NCI-H1694 treated with DMSO at 0.1 percent for 48 hours (cell line): ENCODE data around the gene OR2L3.
"Not testable (repeated sequence)": the region's sequence is repeated elsewhere in the genome, so short reads cannot be mapped to it uniquely, and the experiment has no call there.

Source experiments
- DNase-seq: peaks from one replicate; lab custom pipeline; 2025; lab: John Stamatoyannopoulos, UW

The OR2L3 gene

DNA sequence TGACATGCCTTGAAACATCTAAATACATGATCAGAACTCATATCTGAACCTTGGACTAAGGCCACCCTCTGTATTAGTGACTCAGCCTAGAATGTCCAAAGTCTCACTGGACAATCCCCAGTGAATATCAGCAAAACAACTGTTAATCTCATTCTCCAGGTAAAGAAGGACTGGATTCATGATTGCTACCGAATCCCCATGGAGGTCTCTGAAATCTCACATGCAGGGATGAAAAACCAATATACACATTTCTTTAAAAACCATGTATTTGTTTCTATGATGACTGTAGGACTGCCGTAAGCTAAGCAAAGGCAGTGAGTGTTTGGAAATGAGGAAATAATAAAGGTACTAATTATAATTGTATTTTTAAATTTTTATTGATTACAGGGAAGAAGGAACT lies at the start of gene OR2L3:
TSS of gene OR2L3 (plus strand) at position 301 of the 400 bp plus-strand sequence. CDS start 13,846 bp downstream, outside the sequence.
- no peak for DNase-seq

DNA sequence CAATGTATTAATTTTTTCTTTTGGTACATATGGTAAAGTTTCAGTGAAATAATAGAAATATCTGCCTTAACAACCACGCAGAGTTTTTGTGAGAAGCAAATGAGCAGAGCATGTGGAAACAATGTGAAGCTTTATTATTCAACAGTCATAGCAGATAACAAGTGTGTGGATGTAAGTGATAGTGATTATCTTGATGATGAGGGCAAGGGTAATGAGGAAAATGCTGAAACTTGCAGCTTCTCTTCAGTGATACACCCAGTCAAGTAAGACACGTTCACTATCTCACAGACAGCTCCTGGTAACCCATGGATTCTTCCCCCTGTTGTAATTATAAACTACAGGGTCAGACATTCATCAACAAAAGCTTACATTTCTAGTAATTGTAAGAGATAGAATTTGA lies 47.8 kb upstream of the OR2L3 start:
- no peak for DNase-seq

- no peak for DNase-seq
Observed at GRCh38 chr1:248000169-248000568, 46.5 kb upstream of the OR2L3 start.

GRCh38 chr1:248007778-248008177 lies 38.9 kb upstream of the OR2L3 start:
- no peak for DNase-seq

DNA sequence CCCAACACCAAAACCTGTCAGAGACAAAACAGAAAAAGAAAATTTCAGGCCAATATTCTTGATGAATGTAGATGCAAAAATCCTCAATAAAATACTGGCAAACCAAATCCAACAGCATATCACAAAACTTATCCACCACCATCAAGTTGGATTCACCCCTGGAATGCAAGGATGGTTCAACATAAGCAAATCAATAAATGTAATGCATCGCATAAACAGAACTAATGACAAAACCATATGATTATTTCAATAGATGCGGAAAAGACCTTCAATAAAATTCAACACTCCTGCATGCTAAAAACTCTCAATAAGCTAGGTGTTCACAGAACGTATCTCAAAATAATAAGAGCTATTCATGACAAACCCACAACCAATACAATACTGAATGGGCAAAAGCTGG lies 37.0 kb upstream of the OR2L3 start:
- DNase-seq, result no peak

GRCh38 chr1:248013229-248013710 lies 33.4 kb upstream of the OR2L3 start, which contains the start of gene OR2L5:
Gene OR2L5, plus strand, starts transcription at chr1:248013660. Its CDS starts 8,288 bp downstream, at chr1:248021948.
- no peak for DNase-seq

DNA sequence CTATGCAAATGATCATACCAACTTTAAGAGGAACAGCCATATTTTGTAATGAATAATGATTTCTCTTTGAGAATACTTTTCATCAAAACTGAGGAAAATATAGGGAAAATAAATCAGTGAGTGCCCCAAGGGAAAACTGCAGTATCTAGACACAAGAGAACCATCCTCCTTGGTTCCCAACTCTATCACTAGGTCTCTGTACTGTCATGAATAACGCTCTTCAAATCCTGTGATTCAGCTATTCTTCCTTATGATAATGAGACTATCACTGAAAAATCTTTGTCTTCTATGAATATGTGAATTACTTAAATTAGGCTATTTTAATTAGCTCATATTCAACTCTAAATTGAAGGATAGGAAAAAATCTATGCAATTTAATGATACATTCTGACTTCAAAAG lies 30.8 kb upstream of the OR2L3 start:
- no peak for DNase-seq

- DNase-seq, result no peak
Observed at GRCh38 chr1:248029770-248030169, 16.9 kb upstream of the OR2L3 start, which contains the start of gene OR2L2. Gene OR2L2, plus strand, starts transcription at chr1:248030070. Its CDS starts 8,198 bp downstream, at chr1:248038268.

- DNase-seq, result no peak
Observed at GRCh38 chr1:248045209-248045608, 1.4 kb upstream of the OR2L3 start.

DNA sequence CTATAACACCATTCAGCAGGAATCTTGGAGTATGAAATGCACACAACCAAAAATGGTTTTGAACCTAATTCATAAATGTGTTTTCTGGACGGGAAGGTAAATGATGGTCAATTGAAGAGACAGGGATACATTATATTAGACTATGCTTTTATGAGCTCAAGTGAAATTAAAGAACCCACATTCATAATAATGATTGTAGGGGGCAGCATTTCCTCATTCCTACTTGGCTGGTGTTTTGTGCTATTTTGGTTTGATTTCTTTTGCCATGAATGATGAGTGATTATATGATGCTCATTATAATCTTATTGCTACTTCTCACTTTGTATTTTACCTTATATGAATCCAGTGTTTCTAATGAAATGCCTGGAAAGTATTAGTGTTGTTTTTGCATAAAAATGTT lies 372 bp downstream of the OR2L3 start:
- DNase-seq, result no peak

DNA sequence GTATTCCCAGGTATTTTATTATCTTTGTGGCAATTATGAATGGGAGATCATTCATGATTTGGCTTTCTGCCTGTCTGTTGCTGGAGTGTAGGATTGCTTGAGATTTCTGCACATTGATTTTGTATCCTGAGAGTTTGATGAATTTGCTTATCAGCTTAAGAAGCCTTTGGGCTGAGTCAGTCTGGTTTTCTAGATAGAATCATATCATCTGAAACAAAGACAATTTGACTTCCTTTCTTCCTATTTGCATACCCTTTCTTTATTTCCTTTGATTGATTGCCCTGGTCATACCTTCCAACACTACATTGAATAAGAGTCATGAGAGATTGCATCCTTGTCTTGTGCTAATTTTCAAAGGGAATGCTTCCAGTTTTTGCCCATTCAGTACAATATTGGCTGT lies 8.0 kb downstream of the OR2L3 start:
- no peak for DNase-seq

DNA sequence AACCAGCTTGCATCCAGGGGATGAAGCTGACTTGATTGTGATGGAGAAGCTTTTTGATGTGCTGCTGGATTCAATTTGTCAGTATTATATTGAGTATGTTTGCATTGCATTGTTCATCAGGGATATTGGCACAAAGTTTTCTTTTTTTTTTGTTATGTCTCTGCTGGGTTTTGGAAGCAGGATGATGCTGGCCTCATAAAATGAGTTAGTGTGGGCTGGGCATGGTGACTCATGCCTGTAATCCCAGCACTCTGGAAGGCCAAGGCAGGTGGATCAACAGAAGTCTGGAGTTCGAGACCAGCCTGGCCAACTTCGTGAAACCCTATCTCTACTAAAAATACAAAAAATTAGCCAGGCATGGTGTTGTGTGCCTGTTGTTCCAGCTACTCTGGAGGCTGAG lies 8.6 kb downstream of the OR2L3 start:
- no peak for DNase-seq

DNA sequence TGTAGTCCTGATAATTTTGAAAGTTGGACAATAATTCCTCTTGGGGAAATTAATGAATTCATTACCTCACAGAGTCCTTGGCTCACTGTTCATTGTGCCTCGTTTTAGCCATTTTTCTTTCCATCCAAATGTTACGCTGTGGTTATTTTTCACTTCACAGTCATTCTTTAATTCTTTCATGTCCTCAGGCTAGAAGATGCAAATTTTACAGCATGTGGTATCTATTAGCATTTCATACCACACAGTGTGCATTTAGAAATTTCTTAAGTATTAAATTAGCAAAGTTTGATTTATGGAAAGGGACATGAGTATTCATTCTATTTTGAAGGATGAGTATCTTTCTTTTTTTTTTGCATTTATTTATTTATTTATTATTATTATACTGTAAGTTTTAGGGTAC lies 18.4 kb downstream of the OR2L3 start:
- DNase-seq, result no peak

GRCh38 chr1:248065604-248066003 lies 19.0 kb downstream of the OR2L3 start:
- DNase-seq, result no peak

GRCh38 chr1:248083864-248084263 lies 37.2 kb downstream of the OR2L3 start:
- DNase-seq, result not testable (repeated sequence)

DNA sequence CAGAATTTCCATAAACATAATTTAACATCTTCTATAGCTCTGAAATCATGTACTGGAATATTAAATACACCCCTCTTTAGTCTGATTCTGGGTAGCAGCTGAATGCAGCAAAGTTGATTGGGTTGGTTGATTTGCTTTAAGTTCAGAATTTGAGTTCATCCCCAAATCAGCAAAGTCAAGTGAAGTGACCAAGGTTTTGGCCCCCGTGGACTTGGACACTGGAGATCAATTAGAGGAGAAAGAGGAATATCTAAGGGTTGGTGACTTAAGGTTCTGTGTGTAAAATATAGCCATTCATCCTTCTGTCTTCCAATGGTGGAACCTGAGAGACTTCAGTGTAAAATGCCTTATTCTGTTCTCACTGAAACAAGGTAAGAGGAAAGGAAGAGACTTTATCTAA lies 48.2 kb downstream of the OR2L3 start, which contains the start of gene OR2L13:
TSS of gene OR2L13 (plus strand) at position 301 of the 400 bp plus-strand sequence. CDS start 4,192 bp downstream, outside the sequence.
- no peak for DNase-seq

- DNase-seq, result no peak
Observed at GRCh38 chr1:248098529-248098928, 51.9 kb downstream of the OR2L3 start.

DNA sequence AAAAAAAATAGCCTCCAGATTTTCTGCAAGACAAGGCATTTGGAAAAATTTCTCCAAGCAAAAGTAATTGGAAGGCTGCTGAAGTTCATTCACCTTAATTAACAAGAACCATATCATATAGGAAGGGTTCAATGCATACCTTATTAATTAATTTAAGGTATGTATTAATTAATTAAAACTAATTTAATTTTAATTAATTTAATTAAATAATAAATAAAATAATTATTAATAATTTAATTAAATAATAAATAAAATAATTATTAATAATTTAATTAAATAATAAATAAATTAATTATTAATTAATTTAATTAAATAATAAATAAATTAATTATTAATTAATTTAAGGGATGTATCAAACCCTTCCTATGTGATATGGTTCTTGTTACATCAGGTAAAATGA lies 56.2 kb downstream of the OR2L3 start:
- DNase-seq, result no peak

DNA sequence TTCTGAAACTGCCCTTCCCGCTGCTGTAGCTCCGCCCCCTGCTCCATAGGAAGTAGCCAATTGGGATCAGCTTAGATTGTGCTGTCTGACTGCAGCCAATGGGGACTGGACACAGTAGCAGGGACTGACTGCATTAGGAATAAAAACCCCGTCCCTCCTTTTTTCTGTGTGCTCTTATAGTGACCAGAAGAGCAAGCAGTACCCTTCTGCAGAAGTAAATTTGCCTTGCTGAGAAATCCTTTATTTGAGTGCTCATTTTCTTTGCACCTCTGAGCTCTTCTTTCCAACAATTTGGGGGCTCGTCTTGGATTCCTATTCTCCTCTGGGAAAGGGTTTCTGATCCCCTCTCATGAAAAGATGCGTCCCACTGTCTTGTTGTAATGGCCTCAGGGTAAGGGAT lies 64.5 kb downstream of the OR2L3 start:
- DNase-seq, result no peak
